Trophoblast cell (in vitro differentiated cells and primary cell): Measurements from ENCODE around the gene PPFIA3.

ENCODE experiments used
- DNase-seq, 2 donors: peaks; one replicate each; pipeline ENCODE4 v3.0.0-alpha.2; 2016
- H2AFZ ChIP-seq: 2 replicates; pipeline ENCODE4 v1.6.1; 2013; ENCODE audit warnings: low read length, moderate library complexity, mild to moderate bottlenecking; ENCODE audit not compliant: insufficient read depth, poor library complexity
- H2AK5ac ChIP-seq: 2 replicates; pipeline ENCODE4 v1.6.1; 2013; ENCODE audit warnings: mild to moderate bottlenecking, low read length
- H2BK120ac ChIP-seq: 2 replicates; pipeline ENCODE4 v1.6.1; 2013; ENCODE audit warnings: low read length, mild to moderate bottlenecking, moderate library complexity; ENCODE audit not compliant: insufficient read depth, poor library complexity
- H2BK12ac ChIP-seq: 2 replicates; pipeline ENCODE4 v1.6.1; 2013; ENCODE audit warnings: mild to moderate bottlenecking, low read length, moderate library complexity
- H2BK5ac ChIP-seq: 2 replicates; pipeline ENCODE4 v1.6.1; 2013; ENCODE audit warnings: low read length, low read depth, moderate library complexity, mild to moderate bottlenecking; ENCODE audit not compliant: poor library complexity
- H3K14ac ChIP-seq: 2 replicates; pipeline ENCODE4 v1.6.1; 2013; ENCODE audit warnings: mild to moderate bottlenecking, low read length
- H3K18ac ChIP-seq: 2 replicates; pipeline ENCODE4 v1.6.1; 2013; ENCODE audit warnings: mild to moderate bottlenecking, low read length
- H3K23ac ChIP-seq: 2 replicates; pipeline ENCODE4 v1.6.1; 2013; ENCODE audit warnings: low read length
- H3K27ac ChIP-seq: 2 replicates; pipeline ENCODE4 v1.5.1; 2013; ENCODE audit warnings: low read depth, mild to moderate bottlenecking, inconsistent platforms, low read length, moderate library complexity
- H3K27me3 ChIP-seq: 2 replicates; pipeline ENCODE4 v1.6.1; 2013; ENCODE audit warnings: inconsistent platforms, mild to moderate bottlenecking, low read length, moderate library complexity; ENCODE audit not compliant: insufficient read depth
- H3K36me3 ChIP-seq, 2 experiments: 1 replicate in 1 of 2; 2 replicates in 1 of 2; pipeline ENCODE4 v1.6.1; 2013; ENCODE audit warnings: low read length in 2 of 2, mild to moderate bottlenecking in 2 of 2, moderate library complexity in 1 of 2; ENCODE audit not compliant: insufficient read depth in 2 of 2, control insufficient read depth in 1 of 2
- H3K4ac ChIP-seq: 2 replicates; pipeline ENCODE4 v1.6.1; 2013; ENCODE audit warnings: low read depth, mild to moderate bottlenecking, low read length, moderate library complexity
- H3K4me1 ChIP-seq, 2 experiments: 1 replicate in 1 of 2; 2 replicates in 1 of 2; pipeline ENCODE4 v1.6.1; 2013; ENCODE audit warnings: low read length in 2 of 2, mild to moderate bottlenecking in 2 of 2, moderate library complexity in 1 of 2; ENCODE audit not compliant: insufficient read depth in 2 of 2, control insufficient read depth in 1 of 2
- H3K4me2 ChIP-seq: 2 replicates; pipeline ENCODE4 v1.6.1; 2013; ENCODE audit warnings: inconsistent platforms, mild to moderate bottlenecking, low read length, moderate library complexity
- H3K4me3 ChIP-seq: 2 replicates; pipeline ENCODE4 v1.5.1; 2013; ENCODE audit warnings: mild to moderate bottlenecking, low read depth, low read length, inconsistent platforms
- H3K79me1 ChIP-seq: one replicate; pipeline ENCODE4 v1.6.1; 2013; ENCODE audit warnings: low read length
- H3K79me2 ChIP-seq: 2 replicates; pipeline ENCODE4 v1.6.1; 2013; ENCODE audit warnings: low read length, mild to moderate bottlenecking; ENCODE audit not compliant: control insufficient read depth, insufficient read depth, poor library complexity
- H3K9ac ChIP-seq: 2 replicates; pipeline ENCODE4 v1.6.1; 2013; ENCODE audit warnings: mild to moderate bottlenecking, low read length
- H3K9me3 ChIP-seq: 2 replicates; pipeline ENCODE4 v1.6.1; 2013; ENCODE audit warnings: low read depth, mild to moderate bottlenecking, control low read depth, inconsistent platforms, low read length; ENCODE audit not compliant: insufficient read depth
- H4K12ac ChIP-seq: 2 replicates; pipeline ENCODE4 v1.6.1; 2013; ENCODE audit warnings: low read depth, mild to moderate bottlenecking, low read length, moderate library complexity
- H4K8ac ChIP-seq: 2 replicates; pipeline ENCODE4 v1.6.1; 2013; ENCODE audit warnings: low read depth, mild to moderate bottlenecking, low read length, moderate library complexity
- H4K91ac ChIP-seq: one replicate; pipeline ENCODE4 v1.6.1; 2013; ENCODE audit warnings: low read depth, mild to moderate bottlenecking, low read length, moderate library complexity
- WGBS: extraction: QIAGEN DNeasy Blood & Tissue Kit; methylation state at CpG from one replicate; pipeline ENCODE4 v1.1.7; 2013; ENCODE audit warnings: missing lambda C conversion rate; ENCODE audit not compliant: insufficient read length, insufficient coverage; ENCODE audit errors: extremely low coverage; 5-methylcytosine and 5-hydroxymethylcytosine counted together

The PPFIA3 gene

DNA sequence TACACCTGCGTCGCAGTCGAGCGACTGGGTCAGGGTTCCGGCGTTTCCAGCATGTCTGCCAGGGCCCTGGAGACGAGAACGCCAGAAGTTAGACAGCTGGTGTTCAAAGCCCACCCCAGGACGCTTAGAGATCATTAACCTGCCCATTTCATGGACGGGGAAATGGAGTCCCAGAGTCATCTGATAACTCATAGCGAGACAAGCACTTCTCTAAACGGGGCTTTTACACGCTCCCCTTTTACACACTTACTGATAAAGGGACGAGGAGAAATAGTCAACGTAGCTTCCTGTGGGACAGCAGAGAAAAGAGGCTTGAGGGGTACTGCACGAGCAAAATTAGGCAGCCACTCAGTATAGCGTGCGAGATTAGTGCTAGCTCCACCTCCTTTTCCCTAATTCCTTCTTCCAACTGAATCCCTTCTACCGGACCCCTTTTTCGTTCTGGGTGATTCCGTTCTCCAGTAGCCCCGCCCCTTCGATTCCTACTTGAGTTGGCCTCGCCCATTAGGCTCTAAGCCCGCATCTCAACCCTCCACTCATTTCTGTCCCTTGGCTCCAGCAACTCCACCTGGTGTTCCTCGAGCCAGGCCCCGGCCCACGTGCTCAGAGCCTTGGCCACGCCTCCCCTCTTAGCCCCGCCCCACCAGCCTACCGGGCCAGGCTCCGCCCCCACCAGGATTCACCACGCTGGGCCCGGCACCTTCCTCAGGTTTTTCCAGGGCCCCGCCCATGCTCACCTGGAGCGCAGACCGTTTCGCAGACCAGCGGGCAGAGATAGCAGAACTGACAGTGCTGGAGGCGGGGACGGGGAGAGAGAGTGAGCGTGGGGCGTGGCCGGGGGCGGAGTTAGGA, 32.1 kb downstream of the PPFIA3 start:
- no peak overlapping the region for H3K9ac ChIP-seq
- peaks cover 14% of the 10 kb centered on the region for H3K79me1 ChIP-seq
- H2AFZ ChIP-seq, result no peak overlapping the region
- no peak overlapping the region for H2BK12ac ChIP-seq
- H3K14ac ChIP-seq, result no peak overlapping the region
- no peak overlapping the region for H2AK5ac ChIP-seq
- H3K27me3 ChIP-seq, result no peaks in the 10 kb centered on the region
- H3K4me1 ChIP-seq, result peaks cover 6 to 23% of the 10 kb centered on the region in 2 experiments
- H2BK120ac ChIP-seq, result no peak overlapping the region
- no CpG with 5 or more reads among the region's 45 CpGs for WGBS
- peak; percentile 97 for DNase-seq
- H3K27ac ChIP-seq, result no peak overlapping the region
- H3K4me2 ChIP-seq, result peak overlapping the region; percentile 78
- H3K18ac ChIP-seq, result no peak overlapping the region
- no peak overlapping the region for H3K23ac ChIP-seq
- peaks cover 2% of the 10 kb centered on the region for H3K79me2 ChIP-seq
- no peak overlapping the region for H3K4me3 ChIP-seq
- no peak overlapping the region for H4K8ac ChIP-seq
- no peak overlapping the region for H2BK5ac ChIP-seq
- no peak overlapping the region for H3K4ac ChIP-seq
- no peak overlapping the region for H4K91ac ChIP-seq
- peaks cover 12% of the 10 kb centered on the region for H3K9me3 ChIP-seq
- H4K12ac ChIP-seq, result no peak overlapping the region
- no peaks in the 10 kb centered on the region for H3K36me3 ChIP-seq

DNA sequence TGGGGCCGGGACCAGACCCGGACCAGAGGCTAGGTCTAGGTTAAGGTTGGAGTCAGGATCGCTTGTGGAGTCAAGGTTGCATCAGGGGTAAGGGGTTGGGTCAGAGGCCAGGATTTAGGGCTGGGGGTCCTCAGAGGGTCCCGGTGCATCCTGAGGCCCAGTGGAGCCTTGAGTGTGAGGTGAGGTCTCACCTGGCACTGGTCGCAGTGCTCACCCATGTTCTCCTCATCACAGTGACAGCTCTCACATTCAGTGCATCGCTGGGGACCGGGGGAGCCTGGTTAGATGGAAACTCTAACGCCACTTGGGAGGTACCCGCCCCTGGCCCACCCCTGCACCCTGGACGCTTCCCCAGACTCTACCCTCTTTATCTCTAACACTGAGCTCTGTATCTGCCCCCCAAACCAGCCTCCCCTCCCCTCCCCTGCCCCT, 32.8 kb downstream of the PPFIA3 start:
- Histone ChIP-seq H3K27ac (no peak overlapping the region), H2AFZ (no peak overlapping the region), H2BK120ac (no peak overlapping the region), H2BK12ac (no peak overlapping the region), H2BK5ac (no peak overlapping the region), H3K18ac (no peak overlapping the region), H3K4me2 (no peak overlapping the region), H3K27me3 (no peaks in the 10 kb centered on the region), H4K91ac (no peak overlapping the region), H3K79me2 (peaks cover 2% of the 10 kb centered on the region), H2AK5ac (no peak overlapping the region), H3K4me1 (peaks cover 6 to 23% of the 10 kb centered on the region in 2 experiments), H3K23ac (no peak overlapping the region), H3K4me3 (no peak overlapping the region), H4K8ac (no peak overlapping the region), H4K12ac (no peak overlapping the region), H3K4ac (no peak overlapping the region), H3K14ac (no peak overlapping the region), H3K9me3 (peaks cover 12% of the 10 kb centered on the region), H3K36me3 (no peaks in the 10 kb centered on the region), H3K9ac (no peak overlapping the region), H3K79me1 (peaks cover 14% of the 10 kb centered on the region)
- no peak for DNase-seq
- WGBS, result no CpG with 5 or more reads among the region's 10 CpGs

- H3K4me3 ChIP-seq, result no peak overlapping the region
- H2BK5ac ChIP-seq, result no peak overlapping the region
- H3K79me2 ChIP-seq, result peaks cover 8% of the 10 kb centered on the region
- H3K9ac ChIP-seq, result no peak overlapping the region
- H3K4me1 ChIP-seq, result peaks cover 11 to 28% of the 10 kb centered on the region in 2 experiments
- H3K9me3 ChIP-seq, result peaks cover 12% of the 10 kb centered on the region
- H4K91ac ChIP-seq, result no peak overlapping the region
- no peak overlapping the region for H2BK12ac ChIP-seq
- DNase-seq, result no peak
- no CpG with 5 or more reads among the region's 10 CpGs for whole genome bisulfite sequencing
- H3K27me3 ChIP-seq, result no peaks in the 10 kb centered on the region
- H2BK120ac ChIP-seq, result no peak overlapping the region
- no peaks in the 10 kb centered on the region for H3K36me3 ChIP-seq
- H3K79me1 ChIP-seq, result peaks cover 23% of the 10 kb centered on the region
- H2AK5ac ChIP-seq, result no peak overlapping the region
- H3K14ac ChIP-seq, result no peak overlapping the region
- H4K8ac ChIP-seq, result no peak overlapping the region
- no peak overlapping the region for H3K18ac ChIP-seq
- no peak overlapping the region for H3K23ac ChIP-seq
- no peak overlapping the region for H2AFZ ChIP-seq
- no peak overlapping the region for H4K12ac ChIP-seq
- H3K4ac ChIP-seq, result no peak overlapping the region
- no peak overlapping the region for H3K4me2 ChIP-seq
- no peak overlapping the region for H3K27ac ChIP-seq
These were observed 33.9 kb downstream of the PPFIA3 start for GRCh38 chr19:49153167-49153809.

DNA sequence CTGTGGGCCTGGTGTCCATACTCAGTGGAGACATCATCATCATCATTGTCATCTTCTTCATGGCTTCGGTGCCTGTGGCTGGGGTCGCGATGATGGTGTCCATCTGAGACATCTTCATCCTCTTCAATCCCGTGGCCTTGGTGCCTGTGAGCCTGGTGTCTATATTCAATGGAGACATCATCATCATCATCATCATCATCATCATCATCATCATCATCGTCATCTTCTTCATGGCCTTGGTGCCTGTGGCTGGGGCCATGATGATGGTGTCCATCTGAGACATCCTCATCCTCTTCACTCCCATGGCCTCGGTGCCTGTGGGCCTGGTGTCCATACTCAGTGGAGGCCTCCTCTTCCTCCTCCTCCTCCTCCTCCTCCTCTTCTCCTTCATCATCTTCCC, 34.9 kb downstream of the PPFIA3 start:
- Histone ChIP-seq H2AFZ (no peak overlapping the region), H4K8ac (no peak overlapping the region), H3K79me1 (peaks cover 18% of the 10 kb centered on the region), H3K23ac (no peak overlapping the region), H4K91ac (no peak overlapping the region), H3K4ac (no peak overlapping the region), H3K4me2 (no peak overlapping the region), H3K27me3 (no peaks in the 10 kb centered on the region), H3K14ac (no peak overlapping the region), H3K9ac (no peak overlapping the region), H3K18ac (no peak overlapping the region), H2BK5ac (no peak overlapping the region), H2BK120ac (no peak overlapping the region), H2BK12ac (no peak overlapping the region), H2AK5ac (no peak overlapping the region), H3K27ac (no peak overlapping the region), H3K36me3 (no peaks in the 10 kb centered on the region), H4K12ac (no peak overlapping the region), H3K79me2 (peaks cover 8% of the 10 kb centered on the region), H3K4me1 (peaks cover 8 to 24% of the 10 kb centered on the region in 2 experiments), H3K4me3 (peak overlapping the region; percentile 7), H3K9me3 (peaks cover 12% of the 10 kb centered on the region)
- no CpG with 5 or more reads among the region's 6 CpGs for WGBS
- DNase-seq, result no peak
